HuH-7.5 (cell line): ENCODE results near the gene CD93.

Experiments
- DNase-seq: peaks from one replicate; pipeline ENCODE4 v3.0.0; 2011; ENCODE audit warnings: low spot score

CD93 gene

DNA sequence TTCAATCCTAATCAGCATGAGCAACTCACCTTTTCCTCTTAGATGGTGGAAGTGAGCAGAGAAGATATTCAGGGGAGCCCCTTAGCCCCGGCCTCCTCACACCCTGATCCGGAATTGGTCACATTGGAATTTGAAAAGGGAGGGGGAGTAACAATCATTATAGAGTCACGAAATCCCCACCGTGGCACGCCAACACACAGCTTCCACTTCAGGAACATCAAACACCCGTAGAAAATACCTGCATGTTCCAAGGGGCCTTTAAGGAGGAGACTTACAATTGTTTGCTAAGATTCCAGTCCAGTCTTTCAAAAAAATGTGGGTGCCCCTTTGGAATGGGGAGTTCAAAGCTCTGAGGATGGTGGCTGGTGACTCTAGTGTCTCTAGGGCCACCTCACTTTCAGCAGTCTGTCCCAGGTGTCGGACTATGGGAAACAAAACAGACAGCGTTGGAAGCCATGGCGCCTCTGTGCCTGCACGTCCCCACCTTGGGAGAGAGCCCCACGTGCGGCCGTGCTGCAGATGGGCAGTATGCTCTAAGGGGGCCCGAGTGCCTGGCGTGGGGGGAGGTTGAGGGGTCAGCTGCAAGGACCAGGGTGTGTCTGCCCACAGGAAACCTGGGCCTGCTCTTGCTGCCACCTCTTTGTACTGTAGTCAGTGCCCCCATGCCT is 2.4 kb downstream of the CD93 start:
- DNase-seq, result no peak

DNA sequence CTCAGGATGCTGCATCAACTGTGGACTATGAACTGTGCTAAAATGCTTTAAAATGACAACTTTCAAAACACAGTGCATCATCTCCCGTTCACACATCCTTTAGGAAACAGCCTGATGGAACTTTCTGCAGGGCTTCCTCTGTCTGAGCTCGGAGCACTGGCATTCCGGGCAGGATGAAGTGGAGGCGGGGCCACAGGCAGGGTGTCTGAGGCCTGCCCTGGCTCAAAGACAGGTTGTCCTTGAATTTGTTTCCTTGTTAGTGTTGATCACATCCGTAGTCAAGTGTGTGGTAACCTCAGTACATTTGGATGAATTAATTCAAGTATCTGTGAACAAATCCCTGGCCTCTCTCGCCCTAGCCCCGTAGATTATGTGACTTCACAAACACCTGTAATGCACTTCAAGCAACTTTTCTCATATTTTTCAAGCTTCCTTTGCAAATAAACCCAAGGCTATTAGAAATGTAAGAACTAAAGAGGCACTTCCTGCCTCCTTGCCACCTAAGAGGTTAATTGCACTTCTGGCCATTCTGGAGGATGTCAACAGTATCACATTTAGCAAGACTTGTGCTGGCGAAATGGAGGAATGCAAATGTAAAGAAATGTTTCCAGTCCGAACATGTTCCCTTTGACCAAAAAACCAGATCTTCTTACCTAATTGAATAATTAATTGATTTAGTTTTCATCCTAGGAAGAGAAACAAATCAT is 3.1 kb downstream of the CD93 start:
- no peak for DNase-seq

DNA sequence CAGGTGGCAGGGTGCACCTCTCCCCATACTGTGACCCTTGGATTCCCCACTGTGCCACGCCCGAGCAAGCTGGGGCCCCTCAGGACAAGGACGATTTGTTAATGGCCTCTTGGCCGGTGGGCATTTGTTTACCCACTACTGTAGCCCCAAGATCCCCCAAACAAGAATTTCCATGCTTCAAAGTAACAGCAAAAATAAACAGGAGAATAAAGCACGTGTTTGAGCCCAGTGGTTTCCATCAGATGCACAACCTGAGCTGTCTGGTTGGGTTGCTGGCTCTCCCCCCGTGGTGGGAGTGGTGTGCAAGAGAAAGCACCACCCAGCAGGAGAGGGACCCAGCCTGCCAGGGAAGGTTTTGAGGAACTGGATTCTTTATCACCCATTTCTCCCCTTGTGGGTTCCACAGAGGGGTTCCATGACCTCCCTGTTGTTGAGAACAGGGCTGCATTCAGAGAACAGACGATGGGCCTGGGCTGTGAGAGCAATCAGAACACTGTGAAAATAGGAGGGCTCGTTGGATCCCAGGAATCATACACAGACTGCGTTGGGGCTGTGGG is 4.8 kb downstream of the CD93 start:
- DNase-seq, result no peak

DNA sequence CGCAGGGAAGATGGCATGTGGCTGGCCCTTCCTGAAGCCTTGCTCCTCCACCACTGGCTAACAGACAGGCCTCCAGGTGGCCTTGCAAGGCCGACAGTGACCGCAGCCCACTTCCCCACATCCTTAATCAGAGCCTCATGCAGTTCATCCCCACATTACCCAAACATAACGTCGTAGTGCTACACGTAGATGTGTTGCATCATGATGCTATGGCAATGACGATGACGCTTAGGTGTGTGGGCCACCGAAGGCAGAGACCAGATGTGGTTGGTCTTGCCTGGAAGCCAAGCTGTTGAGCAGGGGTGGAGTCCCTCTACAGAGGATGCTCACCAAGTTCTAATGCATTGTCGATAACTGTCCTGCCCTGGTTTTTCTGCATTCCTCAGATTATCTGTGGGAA is 5.6 kb downstream of the CD93 start:
- DNase-seq, result no peak

DNA sequence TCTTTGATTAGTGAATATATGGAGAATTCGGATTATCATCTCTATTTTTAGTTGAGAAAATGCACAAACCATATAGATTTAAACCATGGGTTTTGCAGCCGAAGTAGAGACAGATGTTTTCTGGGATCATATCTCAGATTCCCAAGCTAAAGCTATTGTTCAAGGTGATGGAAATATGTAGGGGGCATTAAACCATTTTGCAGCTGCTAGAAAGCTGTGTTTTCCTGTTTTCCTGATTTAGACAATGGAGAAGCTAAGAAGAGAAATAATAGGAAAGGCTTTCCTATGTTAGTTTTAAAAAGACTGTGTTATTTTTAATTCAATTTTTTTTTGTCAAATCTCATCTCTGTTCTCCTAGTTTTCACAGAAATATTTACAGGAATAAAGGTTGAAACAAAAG is 6.2 kb downstream of the CD93 start:
- DNase-seq, result no peak

DNA sequence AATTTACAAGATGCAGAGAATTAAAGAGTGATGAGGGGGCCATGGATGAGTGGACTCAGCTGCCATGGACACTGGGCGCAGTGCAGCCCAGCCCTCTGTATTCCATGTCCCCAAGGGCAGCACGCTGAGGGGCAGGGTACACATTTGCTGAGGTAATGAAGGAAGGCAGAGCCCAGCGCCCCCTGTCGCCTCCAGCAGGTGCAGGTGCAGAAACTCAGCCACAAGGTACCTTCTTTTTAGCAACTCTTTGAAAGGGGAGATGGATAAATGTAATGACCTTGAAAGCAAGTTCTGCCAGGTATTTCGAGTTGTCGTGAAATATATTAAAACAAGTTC is 7.1 kb downstream of the CD93 start:
- peak; percentile 28 for DNase-seq

DNA sequence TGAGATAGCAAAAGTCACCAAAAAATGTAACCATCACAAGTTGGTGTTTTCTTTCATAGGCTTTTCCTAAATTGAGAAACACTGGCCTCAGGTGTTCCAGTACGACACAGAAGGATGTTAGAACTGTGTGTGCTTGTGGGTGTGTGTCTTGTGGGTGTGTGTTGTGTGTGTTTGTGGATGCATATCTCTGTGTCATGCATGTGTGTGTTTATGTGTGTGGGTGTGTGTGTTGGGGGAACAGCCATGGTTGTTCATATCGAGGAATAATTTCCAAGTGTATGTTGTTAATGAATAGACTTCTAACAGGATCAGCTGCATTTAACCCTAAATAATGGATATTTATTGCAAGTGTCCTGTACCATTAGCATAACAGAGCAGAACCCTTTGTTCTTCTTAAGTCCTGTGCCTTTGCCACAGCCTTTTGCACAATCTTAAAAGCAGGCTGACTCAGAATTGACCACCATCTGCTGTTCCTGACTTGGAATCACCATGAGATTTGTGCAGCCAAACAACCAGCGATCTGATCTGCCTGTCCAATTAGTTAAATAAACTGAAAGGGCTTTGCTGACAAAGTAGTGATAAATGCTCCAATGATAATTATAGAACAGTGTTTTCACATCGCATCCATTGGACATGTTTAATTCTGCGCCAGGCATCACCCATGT is 7.6 kb downstream of the CD93 start:
- DNase-seq, result no peak

DNA sequence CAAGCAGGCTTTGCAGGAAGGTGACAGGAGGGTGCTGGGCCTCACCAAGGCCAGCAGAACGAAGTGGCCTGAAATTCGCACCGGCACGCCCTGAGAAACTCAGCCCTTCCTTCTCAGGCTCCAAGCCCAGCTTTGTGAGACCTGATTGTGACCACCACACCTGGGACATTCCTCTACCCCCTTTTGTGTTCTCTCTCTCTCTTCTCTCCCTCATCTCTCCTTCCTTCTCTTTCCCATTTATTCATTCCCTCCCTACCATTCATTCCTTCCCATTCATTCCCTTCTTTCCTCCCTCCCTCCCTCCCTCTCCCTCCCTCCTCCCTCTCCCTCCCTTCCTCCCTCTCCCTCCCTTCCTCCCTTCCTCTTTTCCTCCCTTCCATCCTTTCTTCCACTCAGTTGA is 8.8 kb downstream of the CD93 start:
- no peak for DNase-seq

DNA sequence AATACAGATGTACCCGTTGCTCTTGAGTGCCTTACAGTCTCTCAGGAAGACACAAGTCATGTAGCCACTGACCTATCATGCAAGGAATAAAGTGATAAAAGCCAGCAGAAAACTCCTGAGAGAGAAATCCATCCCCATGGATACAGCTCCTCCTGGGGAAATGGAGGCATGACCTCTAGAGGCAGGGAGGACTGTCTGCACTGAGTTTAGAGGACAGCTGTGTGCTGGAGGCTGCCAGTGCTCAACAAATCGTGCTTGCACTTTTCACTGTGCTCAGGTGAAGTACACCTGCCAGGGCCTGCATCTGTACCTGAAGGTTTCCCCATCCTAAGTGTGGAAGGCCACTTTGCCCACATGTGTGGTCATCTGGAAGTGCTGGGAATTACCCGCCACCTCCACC is 12.1 kb downstream of the CD93 start:
- DNase-seq, result no peak

DNA sequence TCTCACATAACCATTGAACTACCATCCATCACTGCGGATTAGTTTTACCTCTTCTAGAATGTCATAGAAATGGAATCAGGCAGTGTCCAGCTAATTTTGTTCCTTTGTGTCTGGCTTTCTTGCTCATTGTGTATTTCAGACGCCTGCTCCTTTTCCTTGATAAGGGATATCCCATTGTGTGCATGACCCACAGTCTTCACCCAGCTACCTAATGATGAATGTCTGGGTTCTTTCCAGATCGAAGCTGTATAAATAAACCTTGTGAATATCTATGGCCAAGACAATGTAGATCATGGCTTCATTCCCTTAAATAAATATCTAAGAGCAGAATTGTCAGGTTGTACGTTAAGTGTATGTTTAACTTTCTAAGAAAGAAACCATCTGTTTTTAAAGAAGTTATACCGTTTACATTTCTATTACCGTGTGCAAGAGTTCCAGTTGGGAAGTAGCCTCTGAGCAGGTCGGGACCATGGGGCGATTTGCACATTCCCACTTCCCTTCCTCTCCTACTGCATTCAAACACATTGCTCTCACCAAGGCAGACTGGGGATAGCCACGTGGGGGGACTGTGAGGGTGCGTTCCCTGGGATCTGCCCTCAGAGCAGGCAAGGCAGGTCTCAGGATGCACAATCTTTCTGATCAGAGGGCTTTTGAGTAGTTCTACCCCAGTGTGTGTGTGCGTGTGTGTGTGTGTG is 13.1 kb downstream of the CD93 start:
- no peak for DNase-seq

DNA sequence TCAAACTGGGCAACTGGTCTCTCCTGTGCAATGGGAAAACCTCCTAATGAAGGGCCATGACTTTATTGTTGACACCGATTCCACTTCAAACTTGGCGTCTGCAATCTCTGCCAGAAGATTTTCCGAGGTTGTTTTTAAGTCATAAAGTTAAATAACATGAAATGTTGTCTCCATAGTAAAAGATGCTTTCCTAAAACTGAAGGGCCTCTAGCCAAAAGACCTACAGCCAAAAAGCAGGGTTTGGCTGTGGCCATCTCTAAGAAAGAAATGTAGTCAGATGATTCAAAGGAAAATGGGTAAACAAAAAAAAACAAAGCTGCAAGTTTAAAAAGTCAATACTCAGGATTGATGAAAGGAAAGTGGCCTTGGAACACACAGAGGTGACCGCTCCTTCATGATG is 14.1 kb downstream of the CD93 start:
- DNase-seq, result no peak

DNA sequence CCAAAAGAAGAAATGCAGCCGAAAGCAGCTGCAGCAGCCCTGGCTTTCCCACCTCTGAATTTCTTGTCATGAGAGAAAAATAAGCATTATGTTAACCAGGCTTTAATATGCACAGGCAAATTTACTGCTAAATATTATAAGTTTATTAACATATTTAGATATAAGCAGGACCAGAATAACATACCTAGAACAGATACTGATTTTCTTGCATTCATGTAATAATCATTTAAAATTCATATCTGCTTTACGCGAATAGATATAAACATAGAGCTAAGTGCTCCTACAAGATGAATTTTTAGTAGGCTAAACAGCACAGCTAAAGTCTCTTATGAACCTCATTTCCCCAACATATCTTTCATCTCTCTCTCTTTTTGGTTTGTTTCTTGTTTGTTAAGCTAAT is 14.7 kb downstream of the CD93 start:
- no peak for DNase-seq

DNA sequence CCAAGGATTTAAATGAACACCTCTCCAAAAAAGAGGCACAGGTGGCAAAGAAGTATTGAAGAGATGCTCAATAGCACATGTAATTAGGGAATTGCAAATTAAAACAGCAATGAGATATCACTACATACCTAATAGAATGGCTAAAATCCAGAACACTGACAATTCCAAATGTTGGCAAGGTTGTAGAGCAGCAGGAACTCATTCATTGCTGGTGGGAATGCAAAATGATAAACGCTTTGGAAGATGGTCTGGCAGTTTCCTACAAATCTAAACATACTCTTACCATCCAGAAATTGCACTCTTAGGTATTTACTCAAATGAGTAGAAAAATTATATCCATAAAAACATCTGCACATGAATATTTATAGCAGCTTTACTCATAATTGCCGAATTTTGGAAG is 17.0 kb downstream of the CD93 start:
- DNase-seq, result no peak

DNA sequence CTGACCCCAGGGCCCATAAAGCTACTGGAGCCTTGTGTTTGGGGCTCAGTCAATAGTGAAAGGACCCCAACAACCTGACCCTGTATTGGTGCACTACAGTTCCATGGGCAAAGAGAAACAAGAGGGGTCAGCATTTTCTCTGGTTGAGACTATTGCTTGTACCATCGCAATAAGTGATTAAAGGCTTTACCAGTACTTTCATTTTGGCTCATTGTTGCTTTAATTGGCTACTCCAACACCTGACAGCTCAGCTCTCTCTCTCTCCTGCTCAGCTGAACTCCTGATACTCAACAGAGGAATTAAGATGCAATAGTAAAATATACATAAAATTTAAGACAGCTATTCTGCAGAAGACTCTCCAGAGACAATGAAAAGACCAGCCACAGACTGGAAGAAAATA is 17.8 kb downstream of the CD93 start:
- no peak for DNase-seq

DNA sequence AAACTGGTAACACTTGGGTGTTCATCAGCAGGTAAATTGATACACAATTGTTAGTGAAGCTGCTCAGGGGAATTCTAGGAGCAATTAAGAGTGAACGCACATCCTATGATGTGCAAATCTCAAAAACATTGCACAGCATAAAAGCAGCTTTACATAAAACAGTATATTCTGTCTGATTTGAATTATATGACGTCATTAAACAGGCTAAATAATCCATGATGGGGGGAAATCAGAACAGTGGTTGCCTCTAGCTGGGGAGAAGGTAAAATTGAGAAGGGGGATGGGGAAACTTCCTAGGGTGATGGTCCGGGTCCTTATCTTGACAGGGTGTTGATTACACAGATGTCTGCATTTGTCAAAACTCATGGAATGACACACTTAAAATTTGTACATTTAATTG is 19.4 kb downstream of the CD93 start:
- no peak for DNase-seq

DNA sequence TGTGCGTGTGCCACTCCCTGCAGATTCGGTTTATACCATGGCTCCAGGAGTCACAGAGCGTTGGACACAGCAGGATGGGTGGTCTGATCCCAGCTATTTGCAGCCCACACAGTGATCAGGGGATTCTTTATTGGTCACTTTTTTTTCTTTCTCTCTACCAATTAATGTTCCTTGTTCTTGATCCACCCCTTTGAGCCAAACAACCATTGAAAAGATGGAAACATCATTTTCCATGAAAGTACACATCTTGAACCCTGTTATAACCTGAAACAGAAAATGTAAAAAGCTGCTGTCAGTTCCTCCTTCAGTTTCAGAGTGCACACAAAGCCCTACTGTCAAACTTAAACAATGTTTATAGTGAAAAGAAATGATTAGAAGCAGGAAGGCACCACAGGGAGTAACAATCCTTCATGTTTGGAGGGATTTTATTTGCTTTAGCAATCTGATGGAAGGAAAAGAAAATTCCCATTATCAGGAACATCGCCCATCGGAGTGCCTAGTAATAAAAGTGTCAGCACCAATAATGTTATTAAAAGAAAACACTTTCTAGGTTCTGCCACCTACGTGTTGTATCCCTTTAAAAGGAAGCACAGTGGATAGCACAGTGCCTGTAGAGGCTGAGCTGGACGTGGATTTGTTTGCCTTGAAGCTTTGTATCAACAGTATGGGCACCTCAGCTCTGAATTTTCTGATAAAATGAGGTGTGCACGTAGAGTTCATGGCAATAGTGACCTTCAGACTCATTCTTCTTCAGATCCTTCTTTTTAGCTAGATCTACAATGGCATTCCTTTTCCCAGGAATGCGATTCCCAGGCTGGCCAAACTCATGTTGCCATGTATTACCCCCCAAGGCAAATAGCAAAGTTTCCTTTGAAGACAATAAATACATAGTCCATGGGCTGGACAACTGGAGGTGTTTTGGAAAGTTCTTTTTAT is 20.6 kb downstream of the CD93 start:
- DNase-seq, result no peak

DNA sequence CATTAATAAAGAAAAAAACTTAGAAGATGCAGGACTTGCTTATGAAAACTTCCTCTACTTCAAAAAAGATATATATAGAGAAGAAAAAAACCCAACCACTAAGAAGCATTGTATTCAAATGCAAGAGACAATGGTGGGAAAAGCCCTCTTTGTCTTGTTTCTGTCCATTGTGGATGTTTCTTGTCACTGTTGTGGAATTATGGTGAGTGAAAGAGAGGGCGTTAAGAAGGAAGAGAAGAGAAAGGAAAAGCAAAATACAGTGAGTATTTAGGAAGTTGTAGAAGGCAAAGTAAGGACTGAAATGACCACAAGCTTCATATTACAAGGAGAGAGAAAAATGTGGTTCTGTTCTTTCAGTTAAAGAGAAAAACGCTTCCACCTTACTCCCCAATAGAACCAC is 22.5 kb downstream of the CD93 start:
- DNase-seq, result no peak

DNA sequence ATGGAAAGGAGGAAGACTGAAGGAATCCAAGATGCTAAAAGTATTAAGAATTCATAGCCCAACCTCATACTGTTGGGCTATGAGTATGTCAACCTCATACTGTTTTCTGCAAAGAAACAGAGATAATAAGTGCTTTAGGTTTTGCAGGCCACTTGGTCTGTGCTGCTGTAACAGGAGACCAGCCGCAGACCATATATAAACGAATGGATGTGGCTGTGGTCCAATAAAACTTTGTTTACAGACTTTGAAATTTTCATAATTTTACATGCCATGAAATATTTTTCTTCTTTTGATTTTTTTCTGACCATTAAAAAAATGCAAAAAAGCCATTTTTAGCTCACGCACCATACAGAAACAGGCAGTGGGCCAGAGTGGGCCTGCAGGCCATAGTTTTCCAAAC is 23.0 kb downstream of the CD93 start:
- no peak for DNase-seq

DNA sequence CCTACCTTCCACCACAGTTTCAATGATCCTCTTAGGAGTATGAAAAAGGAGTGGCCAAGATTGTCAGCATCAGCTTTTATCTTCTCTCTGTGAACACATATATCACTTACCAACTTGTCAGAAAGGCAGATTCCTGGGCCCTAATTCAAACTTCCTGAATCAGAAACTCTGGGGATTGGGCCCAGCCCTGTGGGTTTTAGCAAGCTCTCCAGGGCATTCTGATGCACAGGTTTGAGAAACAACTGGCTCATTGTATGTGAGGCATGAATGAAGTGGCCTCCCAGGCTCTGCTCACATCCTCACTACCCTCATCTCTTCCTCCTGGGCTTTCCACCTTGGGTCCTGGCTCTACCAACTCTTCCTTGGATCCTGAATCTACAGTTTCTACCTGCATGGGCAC is 23.5 kb downstream of the CD93 start:
- no peak for DNase-seq

DNA sequence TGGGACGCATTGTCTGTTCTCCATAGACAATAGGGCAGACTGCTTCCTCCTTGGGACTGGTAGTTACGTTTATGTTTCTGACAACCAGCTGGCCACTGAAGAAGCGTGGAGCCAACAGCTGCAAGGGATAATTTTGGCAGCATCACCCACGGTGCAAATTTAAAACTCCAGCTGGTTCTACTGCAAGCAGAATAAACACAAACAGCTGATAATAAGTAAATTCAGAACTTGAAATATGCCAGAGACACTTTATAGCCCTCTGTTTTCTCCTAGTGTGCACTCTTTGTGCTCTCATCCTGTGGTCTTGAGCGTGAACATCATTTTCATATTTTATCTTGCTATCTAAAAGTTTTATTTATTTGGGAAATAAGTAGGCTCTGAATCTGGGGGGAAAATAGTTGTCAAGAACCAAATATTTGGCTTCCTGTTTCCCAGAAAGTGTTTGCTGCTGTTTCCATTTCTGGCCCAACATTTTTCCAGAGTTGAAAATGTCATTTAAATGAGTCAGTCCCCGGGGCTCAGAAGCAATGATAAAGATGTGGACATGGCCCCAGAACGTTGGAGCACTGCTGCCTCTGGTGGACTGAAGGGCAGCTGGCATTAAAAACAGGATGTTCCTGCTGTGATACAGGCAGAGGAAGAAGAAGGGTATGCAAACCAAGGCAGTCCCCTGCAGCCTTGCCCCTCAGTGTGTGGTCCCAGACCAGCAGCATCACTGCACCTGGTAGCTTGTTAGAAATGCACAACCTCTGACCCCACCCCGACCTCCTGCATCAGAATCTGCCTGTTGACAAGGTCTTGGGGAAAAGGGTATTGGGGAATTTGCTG is 24.2 kb downstream of the CD93 start:
- no peak for DNase-seq

DNA sequence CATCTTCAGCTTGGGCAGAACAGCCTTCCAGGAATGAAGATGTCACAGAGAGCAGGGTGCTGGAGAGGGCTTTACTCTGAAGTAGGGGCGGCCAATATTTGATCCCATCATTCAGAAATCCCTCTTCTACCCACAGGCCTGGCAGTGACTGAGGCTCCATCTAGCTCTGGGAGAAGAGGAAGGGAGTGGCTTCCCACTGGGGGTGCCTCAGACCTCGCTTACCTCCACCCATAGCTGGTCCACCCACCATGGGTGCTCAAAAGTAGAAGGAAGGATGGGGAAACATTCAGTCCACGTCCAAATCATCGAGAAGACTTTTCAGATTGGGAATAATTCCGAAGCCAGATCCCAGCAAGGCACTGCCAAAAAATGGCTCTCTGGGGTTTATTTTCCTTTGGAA is 24.9 kb downstream of the CD93 start:
- DNase-seq, result no peak
